IPS-18c (cell line): ENCODE results near the gene JMJD8.
"Not testable (repeated sequence)": the region's sequence is repeated elsewhere in the genome, so short reads cannot be mapped to it uniquely, and the experiment has no call there.

ENCODE experiments used
- H3K4me3 ChIP-seq: 2 replicates; pipeline ENCODE4 v1.7.0; 2013; ENCODE audit warnings: low read depth, mild to moderate bottlenecking, low read length, moderate library complexity; ENCODE audit not compliant: insufficient read depth
- H3K9me3 ChIP-seq: one replicate; pipeline ENCODE4 v1.6.1; 2013; ENCODE audit warnings: mild to moderate bottlenecking, low read length, moderate library complexity; ENCODE audit not compliant: control insufficient read depth, insufficient read depth

Gene JMJD8

DNA sequence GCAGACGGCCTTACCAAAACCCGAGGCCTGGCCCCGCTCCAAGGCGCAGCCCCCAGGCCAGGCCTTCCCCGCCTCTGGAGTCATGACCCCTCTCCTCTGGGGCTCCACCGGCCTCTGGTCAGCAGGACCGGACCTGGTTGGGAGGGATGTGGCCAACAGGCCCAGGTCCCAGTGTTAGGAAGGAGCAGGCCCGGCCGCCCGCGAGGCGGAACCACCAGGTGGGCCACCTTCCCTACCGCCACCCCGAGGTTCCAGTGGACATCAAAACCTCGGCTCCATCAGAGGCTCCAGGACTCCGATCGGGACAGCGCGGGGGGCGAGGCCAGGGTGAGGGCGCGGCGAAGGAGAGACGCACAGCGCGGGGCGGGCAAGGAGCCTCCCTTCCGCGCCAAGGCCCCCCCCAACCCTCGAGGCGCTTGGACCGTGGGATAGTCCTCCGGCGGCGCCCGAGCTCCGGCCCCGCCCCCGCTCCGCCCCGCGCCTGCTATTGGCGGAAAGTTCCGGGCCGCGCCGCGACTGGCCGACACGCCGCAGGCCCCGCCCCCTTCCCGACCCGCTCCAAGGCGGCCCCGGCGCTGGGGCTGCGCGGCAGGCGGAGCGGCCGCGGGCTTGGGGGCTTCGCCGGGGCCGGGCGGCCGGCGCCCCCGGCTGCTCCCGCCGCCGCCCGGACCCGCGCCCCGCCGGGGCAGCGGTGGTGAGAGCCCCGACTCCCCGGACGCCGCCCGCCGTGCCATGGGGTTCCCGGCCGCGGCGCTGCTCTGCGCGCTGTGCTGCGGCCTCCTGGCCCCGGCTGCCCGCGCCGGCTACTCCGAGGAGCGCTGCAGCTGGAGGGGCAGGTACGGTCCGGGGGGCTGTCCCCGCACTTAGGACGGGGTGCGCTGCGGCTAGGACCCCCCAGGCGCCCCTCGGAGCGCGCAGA lies 30.7 kb upstream of the JMJD8 start, which contains the start of gene METRN:
Gene METRN (plus strand): TSS at position 561 of the 919 bp plus-strand sequence. CDS start 172 bp downstream, at position 733.
- Histone ChIP-seq H3K9me3 (no peaks in the 10 kb centered on the region), H3K4me3 (peak within 1 kb of the TSS; percentile 56)

DNA sequence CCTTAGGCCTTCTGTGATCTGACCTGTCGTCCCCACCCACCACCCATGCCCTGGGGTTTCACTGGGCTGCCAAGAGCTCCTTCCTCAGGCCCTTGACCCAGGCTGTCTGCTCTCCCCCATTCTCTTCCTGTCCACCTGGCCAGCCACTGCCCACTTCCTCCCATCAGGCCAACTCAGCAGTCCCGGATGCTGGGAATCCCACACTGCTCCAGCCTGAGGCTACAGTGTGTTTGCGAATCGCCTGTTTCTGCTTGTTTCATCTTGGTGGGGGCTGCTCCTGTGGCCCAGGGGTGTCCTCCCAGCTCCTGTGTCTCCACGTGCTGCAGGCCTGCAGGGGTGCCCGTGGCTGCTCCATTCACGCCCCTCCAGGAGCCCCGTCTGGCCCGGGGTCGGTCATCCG lies 29.9 kb upstream of the JMJD8 start:
- Histone ChIP-seq H3K4me3 (no peak overlapping the region; the same call in 1 of the 2 replicates), H3K9me3 (no peaks in the 10 kb centered on the region)

DNA sequence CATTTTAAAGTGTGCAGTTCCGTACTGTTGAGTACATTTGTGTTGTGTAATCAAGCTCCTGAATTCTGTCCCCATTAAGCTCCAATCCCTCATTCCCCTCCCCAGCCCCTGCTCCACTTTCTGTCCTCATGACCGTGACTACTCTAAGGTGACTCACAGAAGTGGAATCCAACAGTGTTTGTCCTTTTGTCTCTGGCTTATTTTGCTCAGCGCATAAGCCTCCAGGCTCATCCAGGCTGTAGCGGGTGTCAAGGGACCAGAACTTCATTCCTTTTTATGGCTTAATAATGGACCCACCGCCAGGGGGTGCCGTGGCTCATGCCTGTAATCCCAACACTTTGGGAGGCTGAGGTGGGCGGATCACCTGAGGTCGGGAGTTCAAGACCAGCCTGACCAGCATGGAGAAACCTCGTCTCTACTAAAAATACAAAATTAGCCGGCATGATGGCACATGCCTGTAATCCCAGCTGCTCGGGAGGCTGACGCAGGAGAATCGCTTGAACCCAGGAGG lies 28.7 kb upstream of the JMJD8 start:
- H3K4me3 ChIP-seq, H3K9me3 ChIP-seq: not testable (repeated sequence)

DNA sequence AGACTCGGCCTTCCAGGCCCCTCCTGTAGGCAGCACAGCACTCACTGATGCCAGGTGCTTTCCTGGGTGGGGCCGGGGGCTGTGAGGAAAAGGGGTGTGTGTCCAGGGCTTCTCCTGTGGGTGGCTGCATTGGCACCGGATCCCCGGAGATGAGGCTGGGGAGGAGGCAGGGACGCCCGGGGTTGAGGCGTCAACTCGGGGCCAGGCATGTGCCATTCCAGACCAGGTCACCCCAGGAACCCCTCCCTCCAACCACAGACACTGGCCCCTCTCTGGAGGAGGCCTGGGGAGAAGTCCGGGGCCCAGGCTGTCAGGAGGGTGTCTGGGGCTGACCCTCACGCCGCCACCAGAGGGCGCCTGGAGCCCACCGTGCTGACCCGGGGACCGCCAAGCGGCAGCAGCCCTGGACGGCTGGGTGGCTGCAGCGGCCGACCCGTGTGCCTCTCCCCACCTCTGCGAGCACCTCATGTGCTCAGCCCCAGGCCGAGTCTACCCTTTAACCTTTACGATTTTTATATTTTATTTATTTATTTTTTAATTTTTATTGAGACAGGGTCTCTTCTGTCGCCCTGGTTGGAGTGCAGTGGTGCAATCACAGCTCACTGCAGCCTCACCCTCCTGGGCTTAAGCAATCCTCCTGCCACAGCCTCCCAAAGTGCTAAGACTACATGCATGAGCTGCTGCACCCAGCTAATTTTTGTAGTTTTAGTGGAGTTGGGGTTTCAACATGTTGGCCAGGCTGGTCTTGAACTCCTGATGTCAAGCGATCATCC lies 27.6 kb upstream of the JMJD8 start:
- no peak overlapping the region for H3K4me3 ChIP-seq
- H3K9me3 ChIP-seq = no peaks in the 10 kb centered on the region

DNA sequence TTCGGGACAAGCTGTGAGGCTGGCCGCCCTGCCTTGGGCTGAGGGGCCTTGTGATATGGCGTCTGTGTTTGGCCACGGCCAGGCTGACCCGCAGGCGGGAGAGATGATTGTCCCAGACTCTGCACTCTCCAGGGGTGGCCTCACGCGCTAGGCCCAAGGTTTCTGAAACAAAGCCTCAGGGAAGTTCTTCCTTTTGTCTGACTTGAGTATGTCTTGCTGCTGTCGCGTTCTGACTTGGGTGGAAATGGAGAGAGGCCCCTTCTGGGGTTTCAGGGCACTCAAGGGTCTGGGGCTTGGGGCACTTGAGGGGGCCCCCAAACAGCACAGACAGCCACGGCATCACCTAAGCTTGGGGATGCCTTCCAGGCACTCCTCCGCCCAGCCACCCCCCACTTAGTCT lies 26.9 kb upstream of the JMJD8 start:
- no peaks in the 10 kb centered on the region for H3K9me3 ChIP-seq
- no peak overlapping the region for H3K4me3 ChIP-seq

DNA sequence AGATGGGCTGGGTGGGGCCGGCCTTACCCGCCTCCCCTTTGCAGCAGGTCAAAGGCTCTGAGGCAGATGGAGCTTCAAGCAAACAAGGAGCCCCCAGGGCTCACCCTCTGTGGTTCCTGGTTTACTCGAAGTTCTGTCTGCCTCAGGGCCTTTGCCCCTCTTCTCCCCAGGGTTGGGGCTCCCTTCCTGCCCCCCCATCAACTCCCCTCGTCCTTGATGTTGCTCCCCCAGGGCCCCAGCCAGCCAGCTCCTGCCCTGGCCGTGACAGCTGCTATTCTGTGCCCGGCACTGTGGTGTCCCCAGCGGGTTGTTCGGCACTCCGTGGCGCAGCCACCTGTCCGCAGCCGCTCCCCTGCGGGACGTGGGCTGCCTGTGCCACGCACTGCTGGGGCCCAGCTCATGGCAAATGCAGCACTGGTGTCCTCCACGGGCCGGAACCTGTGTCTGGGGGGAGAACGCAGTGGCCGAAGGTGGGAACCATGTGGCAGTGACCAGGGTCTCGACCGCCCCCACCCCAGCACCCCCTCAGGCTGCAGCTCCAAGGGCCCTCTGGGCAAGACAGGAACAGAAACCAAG lies 26.5 kb upstream of the JMJD8 start:
- Histone ChIP-seq H3K4me3 (no peak overlapping the region), H3K9me3 (no peaks in the 10 kb centered on the region)

DNA sequence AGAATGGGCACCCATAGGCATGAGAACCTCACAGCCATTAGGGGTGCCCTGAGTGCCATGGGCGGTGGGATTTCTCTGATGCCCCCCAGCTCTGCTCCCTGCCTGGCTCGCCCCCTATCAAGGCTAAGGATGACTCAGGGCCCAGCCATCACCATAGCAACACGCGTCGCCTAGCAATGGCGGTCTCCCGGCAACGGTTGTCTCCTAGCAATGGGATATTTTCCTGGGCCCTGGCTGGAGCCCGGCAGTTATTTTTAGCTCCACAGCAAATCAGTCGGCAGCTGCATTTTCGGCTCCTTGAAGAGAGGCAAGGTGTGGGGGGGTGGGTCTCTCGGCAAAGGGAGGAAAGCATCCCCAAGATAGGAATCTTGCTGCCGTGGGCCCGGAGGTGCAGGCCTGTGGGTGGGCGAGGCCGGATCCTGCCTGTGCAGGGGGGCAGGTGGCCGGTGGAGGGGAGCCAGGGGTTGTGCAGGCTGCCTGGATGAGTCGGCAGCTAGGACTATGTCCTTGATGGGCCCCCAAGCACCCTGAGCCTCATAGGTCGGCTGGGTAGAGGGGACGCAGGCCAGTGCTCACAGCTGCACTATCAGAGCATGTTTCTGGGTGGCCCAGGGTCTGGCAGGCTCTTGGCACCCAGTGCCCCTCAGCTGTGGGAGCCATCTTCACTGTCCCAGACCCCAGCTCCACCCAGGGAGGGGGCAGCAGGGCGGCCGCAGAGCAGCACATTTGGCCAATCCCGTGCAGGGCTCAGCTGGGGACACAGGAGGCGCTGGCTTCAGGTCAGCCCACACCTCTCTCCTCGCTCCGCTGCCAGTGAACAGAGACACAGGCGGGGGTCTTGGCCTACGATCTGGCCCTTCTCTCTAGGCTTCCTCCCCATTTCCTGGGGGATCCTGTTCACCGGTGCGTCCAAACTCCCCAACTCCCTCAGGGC lies 25.7 kb upstream of the JMJD8 start:
- Histone ChIP-seq H3K9me3 (no peaks in the 10 kb centered on the region), H3K4me3 (no peak overlapping the region)

DNA sequence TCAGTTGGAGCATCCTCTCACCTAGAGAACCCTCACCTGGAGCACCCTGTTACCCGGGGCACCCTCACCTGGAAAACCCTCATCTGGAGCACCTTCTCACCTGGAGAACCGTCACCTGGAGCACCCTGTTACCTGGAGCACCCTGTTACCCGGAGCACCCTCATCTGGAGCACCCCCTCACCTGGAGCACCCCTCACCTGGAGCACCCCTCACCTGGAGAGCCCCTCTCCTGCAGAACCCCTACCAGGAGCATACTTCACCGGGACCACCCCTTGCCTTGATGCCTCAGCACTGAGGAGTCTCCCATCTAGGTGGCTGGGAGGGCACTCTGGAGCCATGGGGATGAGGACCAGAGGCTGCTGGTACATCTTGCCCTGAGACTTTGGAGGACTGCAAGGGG lies 24.8 kb upstream of the JMJD8 start:
- Histone ChIP-seq H3K9me3 (no peaks in the 10 kb centered on the region), H3K4me3 (no peak overlapping the region)

DNA sequence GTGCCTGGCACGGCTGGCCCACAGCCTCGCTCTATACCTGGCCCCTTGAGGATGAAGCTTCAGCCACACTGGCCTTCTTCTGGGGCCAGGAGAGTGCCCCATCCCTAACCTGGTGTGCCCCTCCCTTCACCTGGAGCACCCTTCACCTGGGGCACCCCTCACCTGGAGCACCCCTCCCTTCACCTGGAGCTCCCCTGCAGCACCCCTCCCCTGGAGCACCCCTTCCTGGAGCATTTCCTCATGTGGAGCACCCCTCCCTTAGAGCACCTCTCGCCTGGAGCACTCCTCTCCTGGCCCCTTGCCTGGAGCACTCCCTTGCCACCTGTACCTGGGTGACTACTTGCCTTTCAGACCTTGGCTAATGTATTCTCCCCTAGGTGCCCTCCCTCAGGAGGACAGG lies 23.9 kb upstream of the JMJD8 start:
- no peaks in the 10 kb centered on the region for H3K9me3 ChIP-seq
- no peak overlapping the region for H3K4me3 ChIP-seq

DNA sequence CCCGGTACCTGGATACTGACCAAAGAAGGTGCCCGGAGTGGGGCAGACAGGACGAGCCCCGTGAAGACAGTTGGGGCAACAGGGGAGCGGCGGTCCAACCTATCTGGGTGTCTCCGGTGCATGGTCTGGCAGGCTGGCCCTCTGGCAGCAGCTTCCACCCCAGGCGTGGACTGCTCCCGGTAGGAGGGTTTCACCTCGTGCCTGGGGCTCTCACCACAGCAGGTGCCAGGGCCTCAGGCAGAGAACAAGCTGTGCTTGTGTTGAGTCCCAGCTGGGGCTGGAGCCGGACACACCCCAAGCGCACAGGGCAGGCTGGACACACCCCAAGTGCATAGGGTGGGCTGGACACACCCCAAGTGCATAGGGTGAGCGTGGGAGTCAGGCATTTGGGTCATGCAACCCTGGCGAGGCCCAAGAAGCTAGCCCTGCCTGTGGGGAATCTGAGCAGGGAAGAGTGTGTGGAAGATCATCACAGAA lies 23.0 kb upstream of the JMJD8 start:
- H3K9me3 ChIP-seq = no peaks in the 10 kb centered on the region
- peak overlapping the region; percentile 50 for H3K4me3 ChIP-seq

DNA sequence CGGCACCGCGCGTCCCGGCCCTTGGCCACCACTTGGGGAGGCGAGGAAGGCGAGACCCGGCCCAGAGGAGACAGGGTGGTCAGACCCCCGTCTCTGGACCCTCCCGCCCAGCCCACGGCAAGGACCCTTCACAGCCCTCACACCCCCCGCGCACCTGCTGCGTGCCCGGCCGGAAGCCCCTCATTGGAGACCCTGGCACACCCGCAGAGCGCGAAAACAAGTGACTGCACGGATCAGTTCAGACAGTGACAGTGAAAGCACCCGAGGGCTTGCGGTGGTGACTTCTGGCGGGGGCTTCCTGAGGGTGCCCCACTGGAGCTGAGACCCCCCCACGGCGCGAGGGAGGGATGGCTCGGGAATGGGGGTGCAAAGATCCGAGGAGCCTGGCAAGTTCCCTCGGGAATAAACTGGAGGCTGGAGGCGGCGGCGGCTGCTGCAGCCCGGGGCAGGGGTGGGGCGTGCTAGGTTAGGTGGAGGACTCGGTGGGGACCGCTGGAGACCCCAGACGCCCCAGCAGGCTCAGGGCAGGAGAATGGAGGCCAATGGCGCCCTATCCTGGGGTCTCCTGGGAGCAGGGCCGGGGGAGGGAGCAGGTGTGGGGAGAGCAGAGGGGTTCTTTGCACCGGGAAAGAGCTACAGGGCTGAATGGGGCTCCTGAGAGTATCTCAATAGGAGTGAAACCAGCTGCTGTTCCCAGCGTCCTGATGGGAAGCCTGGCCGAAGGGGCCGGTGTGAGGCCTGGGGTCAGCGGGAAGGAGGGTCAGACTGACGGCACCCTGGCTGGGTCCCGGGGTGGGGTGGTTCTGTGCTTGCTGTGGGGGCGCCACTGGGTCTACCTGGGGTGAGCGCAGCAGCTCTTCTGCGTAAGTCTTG lies 22.3 kb upstream of the JMJD8 start:
- H3K4me3 ChIP-seq = peak overlapping the region; percentile 50
- no peaks in the 10 kb centered on the region for H3K9me3 ChIP-seq

DNA sequence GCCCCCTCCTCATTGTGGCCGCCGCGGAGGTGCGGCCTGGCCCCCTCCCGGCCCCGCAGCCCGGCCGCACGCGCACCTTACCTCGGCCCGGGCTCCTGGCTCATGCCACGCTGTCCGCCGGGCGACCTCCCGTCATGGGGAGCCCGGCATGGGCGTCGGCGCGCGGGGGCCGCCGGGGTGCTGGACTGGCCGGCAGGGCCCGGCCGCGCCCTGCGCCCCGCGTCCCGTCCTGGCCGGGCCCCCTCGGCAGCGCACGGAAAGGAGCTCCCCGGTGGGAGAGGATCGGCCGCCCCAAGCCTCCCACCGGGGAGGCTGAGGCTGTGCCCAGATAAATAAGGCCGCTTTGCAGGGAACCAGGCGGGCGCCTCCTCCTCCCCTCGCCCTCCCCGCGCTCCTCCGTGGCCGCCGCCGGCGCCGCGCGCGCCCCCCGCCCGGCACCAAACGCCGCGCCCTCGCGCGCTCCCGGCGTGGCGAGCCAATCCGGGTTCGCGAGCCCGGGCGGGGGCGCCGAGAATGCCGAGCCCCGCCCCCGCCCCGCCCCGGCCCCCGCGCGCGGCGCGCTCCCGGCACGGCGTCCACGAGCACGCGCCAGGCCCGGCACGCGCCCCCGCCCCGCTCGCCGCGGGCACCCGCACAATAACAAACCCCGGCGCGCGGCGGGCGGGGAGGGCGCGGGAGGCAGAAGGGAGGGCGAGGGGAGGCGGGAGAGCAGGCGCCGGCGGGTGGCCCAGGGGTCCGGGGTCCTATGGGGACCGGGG lies 21.5 kb upstream of the JMJD8 start, which contains the start of gene FBXL16:
Gene FBXL16 (minus strand): TSS at position 371 of the 758 bp plus-strand sequence. CDS start 8,396 bp downstream, outside the sequence.
- H3K4me3 ChIP-seq = peak within 1 kb of the TSS; percentile 50
- no peaks in the 10 kb centered on the region for H3K9me3 ChIP-seq

DNA sequence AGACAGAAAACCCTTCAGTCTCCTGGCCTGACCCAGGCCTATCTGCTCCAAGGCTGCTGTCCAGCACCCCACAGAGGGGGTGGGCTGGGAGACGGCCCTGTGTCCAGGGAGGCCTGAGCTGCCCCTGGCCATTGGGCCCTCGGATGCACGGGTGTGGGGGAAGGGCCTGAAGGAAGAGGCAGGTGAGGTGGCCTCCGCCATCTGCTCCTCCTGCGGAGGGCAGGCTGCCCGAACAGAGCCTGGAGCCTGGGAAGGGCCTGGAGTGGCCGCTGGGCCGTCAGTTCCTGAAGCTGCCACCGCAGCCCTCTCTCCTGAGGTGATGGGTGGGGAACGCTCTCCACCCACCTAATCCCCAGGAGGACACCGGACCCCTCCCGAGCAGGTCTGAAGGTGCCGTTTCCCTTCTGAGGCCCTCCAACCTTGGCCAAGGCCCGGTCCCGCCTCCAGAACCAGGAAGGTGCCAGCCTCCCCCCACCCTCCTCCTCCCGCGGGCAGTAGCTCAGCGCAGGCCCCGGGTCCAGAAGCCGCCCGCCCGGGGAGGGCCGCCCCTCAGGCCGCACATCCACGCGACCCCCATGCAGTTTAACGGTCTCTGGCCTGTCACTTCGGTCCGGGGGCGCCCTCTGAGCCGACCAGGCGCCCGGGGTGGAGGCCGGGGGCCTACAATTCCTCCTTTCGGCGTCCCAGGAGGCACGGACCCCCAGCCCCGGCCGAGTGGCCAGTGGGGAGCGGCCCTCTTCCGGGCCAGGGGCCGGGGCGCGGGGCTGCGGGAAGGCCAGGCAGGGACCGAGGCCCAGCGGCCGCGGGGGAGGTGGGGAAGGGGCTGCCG lies 20.6 kb upstream of the JMJD8 start:
- peak overlapping the region; percentile 34; the same call in 1 of the 2 replicates for H3K4me3 ChIP-seq

DNA sequence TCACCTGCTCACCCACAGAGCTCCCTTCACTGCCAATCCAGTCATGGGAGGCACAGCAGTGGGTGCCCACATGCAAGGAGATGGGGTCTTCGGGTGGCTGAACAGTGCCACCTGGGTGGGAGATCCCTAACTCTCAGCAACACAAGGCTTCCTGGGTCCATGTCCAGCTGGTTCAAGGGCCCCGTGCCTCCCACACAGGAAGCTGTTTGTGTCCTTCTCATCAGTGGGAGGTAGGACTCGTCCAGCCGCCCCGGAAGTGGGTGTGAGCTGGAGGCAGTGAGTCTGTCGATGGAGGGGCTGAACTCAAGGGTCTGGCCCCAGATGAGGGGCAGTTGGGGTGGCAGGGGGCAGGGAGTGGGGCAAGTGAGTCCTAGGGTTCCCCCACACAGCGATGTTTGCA lies 19.9 kb upstream of the JMJD8 start:
- no peak overlapping the region for H3K4me3 ChIP-seq
- H3K9me3 ChIP-seq = no peaks in the 10 kb centered on the region

More for the DNA sequence above, 20.6 kb upstream of the JMJD8 start:
- no peaks in the 10 kb centered on the region for H3K9me3 ChIP-seq
